Dermis lymphatic vessel endothelial cell (primary cell): ENCODE data around the gene FBXW4. TPM values are rescaled to one million over a fixed set of nuclear protein-coding genes. Genes with fewer than 3 reads are reported as not detected.

ENCODE experiments used
- total RNA-seq: library from RNA; depleted of rRNA; stranded (reverse); fragments of >200 nt; gene quantifications from 2 replicates; pipeline ENCODE4 v1.2.1, GENCODE V29; 2014

The FBXW4 gene
- 23.5 and 24.8 TPM in 2 replicates for total RNA-seq

GRCh38 chr10:101694674-101695403 is at the start of gene FBXW4:
FBXW4 (minus strand) TSS chr10:101695170; CDS start chr10:101695105, 65 bp downstream.

GRCh38 chr10:101587725-101588653 is 107.0 kb downstream of the FBXW4 start, which contains the start of the genes DPCD and POLL:
DPCD (plus strand) TSS chr10:101588321; CDS start chr10:101588337, 16 bp downstream.
POLL (minus strand) TSS chr10:101588257; CDS start chr10:101587360, 897 bp downstream.

Other genes starting within 250 kb of the FBXW4 start
- gene POLL, start 106.9 kb downstream of the FBXW4 start, total RNA-seq = 6.1 and 7.2 TPM in 2 replicates
- 11.9 and 18.0 TPM in 2 replicates for gene DPCD, start 106.8 kb downstream of the FBXW4 start, total RNA-seq
- not detected in 2 replicates for gene FGF8, start 80.9 kb upstream of the FBXW4 start, total RNA-seq
- 55.2 and 73.3 TPM in 2 replicates for gene NPM3, start 88.3 kb upstream of the FBXW4 start, total RNA-seq
- gene OGA, start 123.3 kb upstream of the FBXW4 start, total RNA-seq = 65.2 and 74.1 TPM in 2 replicates
- 0.09 and 0.11 TPM in 2 replicates for gene KCNIP2, start 148.6 kb upstream of the FBXW4 start, total RNA-seq